Measurements from ENCODE around the gene KRT20. TPM values are rescaled to one million over a fixed set of nuclear protein-coding genes. Genes with fewer than 3 reads are reported as not detected.

KRT20 gene
- total RNA-seq, 2 experiments from 2014 or later = not detected

- CTCF ChIA-PET = no interaction called here
- H3K36me3 Mint-ChIP-seq (ENCODE audit: low read depth) = no peaks in the 10 kb centered on the region
These were observed 1.3 kb downstream of the KRT20 start for GRCh38 chr17:40883626-40884334.

GRCh38 chr17:40883031-40883430 is 2.0 kb downstream of the KRT20 start:
- H3K9me3 Mint-ChIP-seq = no peaks in the 10 kb centered on the region
- no peaks in the 10 kb centered on the region for H3K36me3 Mint-ChIP-seq (ENCODE audit: low read depth)
- ChIA-PET POLR2A (no interaction called here), CTCF (no interaction called here)
- DNase-seq = no peak
- no peak overlapping the region for H3K4me3 Mint-ChIP-seq
- no peaks in the 10 kb centered on the region for H3K4me1 Mint-ChIP-seq
- no peak overlapping the region for H3K27ac Mint-ChIP-seq
- peaks cover 16% of the 10 kb centered on the region for H3K27me3 Mint-ChIP-seq

More at GRCh38 chr17:40883626-40884334, 1.3 kb downstream of the KRT20 start:
- Mint-ChIP-seq H3K9me3 (no peaks in the 10 kb centered on the region), H3K4me1 (no peaks in the 10 kb centered on the region), H3K27me3 (peaks cover 23% of the 10 kb centered on the region), H3K27ac (no peak overlapping the region), H3K4me3 (no peak overlapping the region)
- DNase-seq = no peak
- POLR2A ChIA-PET = no interaction called here

- no peak for DNase-seq
- Mint-ChIP-seq H3K27ac (no peak overlapping the region), H3K36me3 (ENCODE audit: low read depth) (no peaks in the 10 kb centered on the region), H3K4me1 (no peaks in the 10 kb centered on the region), H3K27me3 (peaks cover 18% of the 10 kb centered on the region), H3K9me3 (no peaks in the 10 kb centered on the region), H3K4me3 (no peak overlapping the region)
- ChIA-PET CTCF (interaction anchor here (0.7 kb wide), 1 partner anchor 41 kb away, joined by 4 read pairs; no protein-coding TSS in a partner anchor), POLR2A (no interaction called here)
These were observed 6.0 kb downstream of the KRT20 start for GRCh38 chr17:40879026-40879425.

- Mint-ChIP-seq H3K4me3 (no peak overlapping the region), H3K27me3 (peaks cover 12% of the 10 kb centered on the region), H3K9me3 (no peaks in the 10 kb centered on the region), H3K4me1 (no peaks in the 10 kb centered on the region), H3K36me3 (ENCODE audit: low read depth) (no peaks in the 10 kb centered on the region), H3K27ac (no peak overlapping the region)
- POLR2A ChIA-PET = no interaction called here
- CTCF ChIA-PET = no interaction called here
- no peak for DNase-seq
These were observed 7.0 kb downstream of the KRT20 start for GRCh38 chr17:40878044-40878443.

GRCh38 chr17:40873801-40874200 is 11.2 kb downstream of the KRT20 start:
- DNase-seq = no peak
- Mint-ChIP-seq H3K9me3 (no peaks in the 10 kb centered on the region), H3K4me3 (no peak overlapping the region), H3K4me1 (no peaks in the 10 kb centered on the region), H3K36me3 (ENCODE audit: low read depth) (no peaks in the 10 kb centered on the region), H3K27me3 (peaks cover 27% of the 10 kb centered on the region), H3K27ac (no peak overlapping the region)
- ChIA-PET CTCF (no interaction called here), POLR2A (no interaction called here)

GRCh38 chr17:40873255-40873654 is 11.8 kb downstream of the KRT20 start:
- H3K36me3 Mint-ChIP-seq (ENCODE audit: low read depth) = no peaks in the 10 kb centered on the region
- ChIA-PET CTCF (no interaction called here), POLR2A (no interaction called here)
- no peak overlapping the region for H3K27ac Mint-ChIP-seq
- no peak overlapping the region for H3K4me3 Mint-ChIP-seq
- no peak for DNase-seq
- H3K27me3 Mint-ChIP-seq = peaks cover 27% of the 10 kb centered on the region
- no peaks in the 10 kb centered on the region for H3K4me1 Mint-ChIP-seq
- H3K9me3 Mint-ChIP-seq = no peaks in the 10 kb centered on the region

GRCh38 chr17:40872416-40872815 is 12.6 kb downstream of the KRT20 start:
- ChIA-PET POLR2A (no interaction called here), CTCF (no interaction called here)
- no peaks in the 10 kb centered on the region for H3K36me3 Mint-ChIP-seq (ENCODE audit: low read depth)
- no peaks in the 10 kb centered on the region for H3K9me3 Mint-ChIP-seq
- DNase-seq = no peak
- H3K4me3 Mint-ChIP-seq = no peak overlapping the region
- peaks cover 28% of the 10 kb centered on the region for H3K27me3 Mint-ChIP-seq
- H3K27ac Mint-ChIP-seq = no peak overlapping the region
- no peaks in the 10 kb centered on the region for H3K4me1 Mint-ChIP-seq

- Mint-ChIP-seq H3K4me1 (no peaks in the 10 kb centered on the region), H3K36me3 (ENCODE audit: low read depth) (no peaks in the 10 kb centered on the region), H3K27me3 (peaks cover 28% of the 10 kb centered on the region), H3K9me3 (no peaks in the 10 kb centered on the region), H3K27ac (no peak overlapping the region), H3K4me3 (no peak overlapping the region)
- POLR2A ChIA-PET = interaction anchor here (0.5 kb wide), 1 partner anchor 222 kb away, joined by 3 read pairs; no protein-coding TSS in a partner anchor
- CTCF ChIA-PET = interaction anchor here (1.0 kb wide), 1 partner anchor 792 kb away, joined by 3 read pairs; no protein-coding TSS in a partner anchor
- DNase-seq = no peak
These were observed 13.7 kb downstream of the KRT20 start for GRCh38 chr17:40871316-40871715.

GRCh38 chr17:40870136-40870535 is 14.9 kb downstream of the KRT20 start:
- no peak for DNase-seq

GRCh38 chr17:40866838-40867237 is 18.2 kb downstream of the KRT20 start, which contains the start of gene KRT12:
TSS of gene KRT12 (minus strand) at chr17:40867223. CDS start at chr17:40867186, 37 bp downstream.
- Mint-ChIP-seq H3K9me3 (no peaks in the 10 kb centered on the region), H3K27me3 (peaks cover 13% of the 10 kb centered on the region), H3K4me3 (no peak within 1 kb of the TSS), H3K4me1 (no peaks in the 10 kb centered on the region), H3K36me3 (ENCODE audit: low read depth) (no peaks in the 10 kb centered on the region), H3K27ac (no peak within 1 kb of the TSS)
- no peak for DNase-seq
- ChIA-PET CTCF (no interaction called here), POLR2A (interaction anchor here (0.7 kb wide), 1 partner anchor 566 kb away, joined by 3 read pairs; no protein-coding TSS in a partner anchor)

More at GRCh38 chr17:40870136-40870535, 14.9 kb downstream of the KRT20 start:
- H3K4me3 Mint-ChIP-seq = no peak overlapping the region
- no peaks in the 10 kb centered on the region for H3K36me3 Mint-ChIP-seq (ENCODE audit: low read depth)
- POLR2A ChIA-PET = no interaction called here
- no peaks in the 10 kb centered on the region for H3K9me3 Mint-ChIP-seq
- H3K27me3 Mint-ChIP-seq = peaks cover 24% of the 10 kb centered on the region
- no peak overlapping the region for H3K27ac Mint-ChIP-seq
- CTCF ChIA-PET = no interaction called here
- H3K4me1 Mint-ChIP-seq = no peaks in the 10 kb centered on the region

GRCh38 chr17:40864661-40865390 is 20.2 kb downstream of the KRT20 start:
- CTCF ChIA-PET = no interaction called here

GRCh38 chr17:40862985-40863733 is 21.9 kb downstream of the KRT20 start:
- Mint-ChIP-seq H3K9me3 (no peaks in the 10 kb centered on the region), H3K4me1 (no peaks in the 10 kb centered on the region), H3K36me3 (ENCODE audit: low read depth) (no peaks in the 10 kb centered on the region), H3K4me3 (no peak overlapping the region), H3K27ac (no peak overlapping the region), H3K27me3 (peaks cover 14% of the 10 kb centered on the region)
- no peak for DNase-seq
- ChIA-PET POLR2A (no interaction called here), CTCF (no interaction called here)

More at GRCh38 chr17:40864661-40865390, 20.2 kb downstream of the KRT20 start:
- H3K27me3 Mint-ChIP-seq = peaks cover 15% of the 10 kb centered on the region
- DNase-seq = no peak
- POLR2A ChIA-PET = no interaction called here
- no peak overlapping the region for H3K27ac Mint-ChIP-seq
- no peaks in the 10 kb centered on the region for H3K9me3 Mint-ChIP-seq
- no peak overlapping the region for H3K4me3 Mint-ChIP-seq
- H3K4me1 Mint-ChIP-seq = no peaks in the 10 kb centered on the region
- no peaks in the 10 kb centered on the region for H3K36me3 Mint-ChIP-seq (ENCODE audit: low read depth)

- H3K27me3 Mint-ChIP-seq = peaks cover 11% of the 10 kb centered on the region
- H3K4me3 Mint-ChIP-seq = no peak overlapping the region
- H3K36me3 Mint-ChIP-seq (ENCODE audit: low read depth) = no peaks in the 10 kb centered on the region
- POLR2A ChIA-PET = no interaction called here
- CTCF ChIA-PET = interaction anchor here (2.3 kb wide), 1 partner anchor 803 kb away, joined by 7 read pairs; no protein-coding TSS in a partner anchor
- DNase-seq = no peak
- H3K27ac Mint-ChIP-seq = no peak overlapping the region
- H3K4me1 Mint-ChIP-seq = peaks cover 2% of the 10 kb centered on the region
- H3K9me3 Mint-ChIP-seq = no peaks in the 10 kb centered on the region
These were observed 25.5 kb downstream of the KRT20 start for GRCh38 chr17:40859536-40859935.

All from activated CD4-positive, alpha-beta memory T cell treated with anti-CD3 and anti-CD28 coated beads, Interleukin-2, amount 10 ng/mL, durations not matched to agents 7 days and 5 days (primary cell).